Measurements from ENCODE around the gene PACRG. TPM values are rescaled to one million over a fixed set of nuclear protein-coding genes. Genes with fewer than 3 reads are reported as not detected.

Gene PACRG
- total RNA-seq, 2 experiments from 2014 or later: not detected

DNA sequence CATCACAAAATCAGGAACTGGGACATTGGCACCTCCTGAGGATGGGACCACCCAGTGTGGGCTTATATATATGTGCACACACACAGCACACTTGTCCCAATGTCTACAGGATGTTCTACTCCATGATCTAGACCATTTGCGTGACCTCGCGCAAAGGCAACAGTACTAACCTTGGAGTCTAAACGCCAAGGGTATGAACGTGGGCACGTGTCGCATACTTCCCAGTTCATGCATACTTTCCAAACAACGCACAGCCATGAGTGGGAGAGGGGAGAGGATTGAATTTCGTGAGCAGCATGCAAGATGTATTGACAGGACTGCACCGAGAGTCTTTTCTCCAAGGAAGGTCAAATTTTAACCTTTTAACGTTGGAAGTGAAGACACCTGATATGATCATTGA, 472.5 kb downstream of the PACRG start:
- Histone ChIP-seq H3K36me3 (ENCODE audit: insufficient read depth, low read length) (no peaks in the 10 kb centered on the region), H3K4me1 (ENCODE audit: insufficient read depth, low read length, poor library complexity, severe bottlenecking) (no peaks in the 10 kb centered on the region), H4K20me1 (ENCODE audit: insufficient read depth, low read length) (no peaks in the 10 kb centered on the region), H3K9me3 (ENCODE audit: low read length) (no peaks in the 10 kb centered on the region), H3K79me2 (ENCODE audit: insufficient read depth, low read depth, low read length) (no peaks in the 10 kb centered on the region), H3K4me2 (ENCODE audit: low read length) (no peak overlapping the region), H3K27ac (ENCODE audit: low read depth, low read length, poor library complexity, severe bottlenecking) (no peak overlapping the region), H2AFZ (ENCODE audit: low read length) (no peak overlapping the region), H3K9me2 (ENCODE audit: insufficient read depth, low read length) (no peaks in the 10 kb centered on the region), H3K4me3 (ENCODE audit: low read depth, low read length, poor library complexity, severe bottlenecking) (no peak overlapping the region)
- no peak for DNase-seq (ENCODE audit: low spot score)
- no peak for TF ChIP-seq CTCF (conservative IDR thresholded peaks at IDR 0.05; ENCODE audit: low read length)
- no peak for TF ChIP-seq EZH2phosphoT487 (IDR thresholded peaks at IDR 0.05; ENCODE audit: borderline replicate concordance, low read depth, low read length)
- ChIA-PET POLR2A (interaction anchor here (1.0 kb wide), 1 partner anchor 38 kb away, joined by 4 read pairs; no protein-coding TSS in a partner anchor), CTCF (ENCODE audit: unreplicated experiment) (no interaction called here)
- intact Hi-C loops (cut with micrococcal nuclease; ENCODE audit: unreplicated experiment): no loop called here
- no TSS peak for BruUV-seq (replicated peaks)

DNA sequence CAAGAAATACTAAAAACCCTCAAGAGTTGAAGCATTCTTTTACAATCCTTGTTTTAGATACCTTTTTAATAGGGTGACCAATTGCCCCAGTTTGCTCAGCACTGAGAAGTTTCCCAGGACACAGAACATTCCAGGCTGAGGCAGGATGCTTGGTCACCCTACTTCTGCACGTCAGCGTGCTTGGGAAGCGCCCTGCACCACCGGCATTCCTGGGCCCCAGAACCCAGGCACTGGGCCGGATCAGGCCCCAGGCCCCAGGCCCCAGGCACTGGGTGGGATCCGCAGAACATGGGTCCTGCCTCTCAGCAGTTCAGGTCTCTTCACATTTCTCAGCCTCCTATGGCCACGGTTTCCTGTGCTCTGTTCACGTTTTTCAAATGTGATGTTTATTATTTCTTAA, 472.9 kb downstream of the PACRG start:
- Histone ChIP-seq H3K4me2 (ENCODE audit: low read length) (no peak overlapping the region), H3K4me3 (ENCODE audit: low read depth, low read length, poor library complexity, severe bottlenecking) (no peak overlapping the region), H3K4me1 (ENCODE audit: insufficient read depth, low read length, poor library complexity, severe bottlenecking) (no peaks in the 10 kb centered on the region), H3K27ac (ENCODE audit: low read depth, low read length, poor library complexity, severe bottlenecking) (no peak overlapping the region), H4K20me1 (ENCODE audit: insufficient read depth, low read length) (no peaks in the 10 kb centered on the region), H3K36me3 (ENCODE audit: insufficient read depth, low read length) (no peaks in the 10 kb centered on the region), H2AFZ (ENCODE audit: low read length) (no peak overlapping the region), H3K9me3 (ENCODE audit: low read length) (no peaks in the 10 kb centered on the region), H3K79me2 (ENCODE audit: insufficient read depth, low read depth, low read length) (no peaks in the 10 kb centered on the region), H3K9me2 (ENCODE audit: insufficient read depth, low read length) (no peaks in the 10 kb centered on the region)
- DNase-seq (ENCODE audit: low spot score): no peak
- ChIA-PET POLR2A (no interaction called here), CTCF (ENCODE audit: unreplicated experiment) (no interaction called here)
- TF ChIP-seq EZH2phosphoT487 (IDR thresholded peaks at IDR 0.05; ENCODE audit: borderline replicate concordance, low read depth, low read length) (no peak), CTCF (conservative IDR thresholded peaks at IDR 0.05; ENCODE audit: low read length) (no peak)
- BruUV-seq (replicated peaks): no TSS peak
- intact Hi-C loops (cut with micrococcal nuclease; ENCODE audit: unreplicated experiment): no loop called here

GRCh38 chr6:163201855-163202254, 474.1 kb downstream of the PACRG start:
- no peak for DNase-seq (ENCODE audit: low spot score)
- Histone ChIP-seq H3K9me3 (ENCODE audit: low read length) (0 out of 2 replicates have a peak, but pooled peaks cover 3% of the 10 kb centered on the region), H3K79me2 (ENCODE audit: insufficient read depth, low read depth, low read length) (no peaks in the 10 kb centered on the region), H3K9me2 (ENCODE audit: insufficient read depth, low read length) (no peaks in the 10 kb centered on the region), H2AFZ (ENCODE audit: low read length) (no peak overlapping the region), H3K36me3 (ENCODE audit: insufficient read depth, low read length) (no peaks in the 10 kb centered on the region), H3K27ac (ENCODE audit: low read depth, low read length, poor library complexity, severe bottlenecking) (no peak overlapping the region), H3K4me1 (ENCODE audit: insufficient read depth, low read length, poor library complexity, severe bottlenecking) (no peaks in the 10 kb centered on the region), H3K4me2 (ENCODE audit: low read length) (no peak overlapping the region), H3K4me3 (ENCODE audit: low read depth, low read length, poor library complexity, severe bottlenecking) (no peak overlapping the region), H4K20me1 (ENCODE audit: insufficient read depth, low read length) (no peaks in the 10 kb centered on the region)
- no TSS peak for BruUV-seq (replicated peaks)
- intact Hi-C loops (cut with micrococcal nuclease; ENCODE audit: unreplicated experiment): no loop called here
- TF ChIP-seq CTCF (conservative IDR thresholded peaks at IDR 0.05; ENCODE audit: low read length) (no peak), EZH2phosphoT487 (IDR thresholded peaks at IDR 0.05; ENCODE audit: borderline replicate concordance, low read depth, low read length) (no peak)
- ChIA-PET CTCF (ENCODE audit: unreplicated experiment) (no interaction called here), POLR2A (no interaction called here)

Measured in OCI-LY7 (cell line).